ENCODE measurements around the gene TDRKH. TPM values are rescaled to one million over a fixed set of nuclear protein-coding genes. Genes with fewer than 3 reads are reported as not detected.

Gene TDRKH, protein sequence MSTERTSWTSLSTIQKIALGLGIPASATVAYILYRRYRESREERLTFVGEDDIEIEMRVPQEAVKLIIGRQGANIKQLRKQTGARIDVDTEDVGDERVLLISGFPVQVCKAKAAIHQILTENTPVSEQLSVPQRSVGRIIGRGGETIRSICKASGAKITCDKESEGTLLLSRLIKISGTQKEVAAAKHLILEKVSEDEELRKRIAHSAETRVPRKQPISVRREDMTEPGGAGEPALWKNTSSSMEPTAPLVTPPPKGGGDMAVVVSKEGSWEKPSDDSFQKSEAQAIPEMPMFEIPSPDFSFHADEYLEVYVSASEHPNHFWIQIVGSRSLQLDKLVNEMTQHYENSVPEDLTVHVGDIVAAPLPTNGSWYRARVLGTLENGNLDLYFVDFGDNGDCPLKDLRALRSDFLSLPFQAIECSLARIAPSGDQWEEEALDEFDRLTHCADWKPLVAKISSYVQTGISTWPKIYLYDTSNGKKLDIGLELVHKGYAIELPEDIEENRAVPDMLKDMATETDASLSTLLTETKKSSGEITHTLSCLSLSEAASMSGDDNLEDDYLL
- 10 to 100 TPM; 26.3 to 29.3 TPM for total RNA-seq

DNA sequence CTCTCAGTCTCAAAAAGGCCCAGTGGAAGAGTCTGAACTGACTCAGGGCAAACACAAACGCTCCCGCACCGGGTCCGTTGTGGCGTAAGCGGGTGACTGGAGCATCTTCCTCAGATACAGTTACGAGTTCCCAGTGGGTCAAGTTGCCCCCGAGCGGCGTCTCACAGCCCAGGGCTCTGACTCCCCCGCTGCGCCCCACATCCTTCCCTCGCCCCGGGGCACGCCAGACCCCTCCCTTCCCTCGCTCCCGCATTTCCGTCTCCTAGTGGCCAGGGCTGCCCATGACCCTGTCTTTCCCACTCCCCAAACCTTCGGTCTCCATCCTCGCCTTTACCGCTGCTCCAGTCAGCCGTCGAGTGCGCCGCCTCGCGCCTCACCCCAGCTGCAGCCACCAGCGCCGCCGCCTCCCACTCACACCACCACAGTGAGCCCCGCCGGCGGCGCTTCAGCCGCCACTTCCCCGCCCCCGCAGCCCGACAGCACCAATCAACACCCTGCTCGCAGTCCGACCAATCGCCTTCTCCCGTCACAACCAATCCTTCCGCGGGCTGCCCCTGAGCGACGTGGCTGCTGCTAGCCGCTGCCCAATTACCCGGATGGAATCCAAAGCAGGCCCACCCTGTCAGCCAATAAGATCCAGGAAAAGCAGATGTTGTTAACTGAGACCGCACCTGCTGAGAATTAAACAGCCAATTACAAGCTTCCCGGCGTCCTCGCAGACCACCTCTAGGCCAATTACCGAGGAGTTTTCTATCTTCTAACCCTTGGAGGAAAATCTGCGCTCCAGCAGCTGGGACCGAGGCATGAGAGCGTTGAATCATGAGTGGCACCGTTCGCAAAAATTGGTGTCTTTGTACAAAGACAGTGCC, at the start of gene TDRKH:
Gene TDRKH, minus strand, starts transcription at position 430 of the 869 bp plus-strand sequence. CDS start 7,478 bp downstream, outside the sequence.
- H3K27me3 Mint-ChIP-seq (ENCODE audit: low read depth): no peaks in the 10 kb centered on the region
- H3K36me3 Mint-ChIP-seq (ENCODE audit: insufficient read depth in 2 of 2): peaks cover 3 to 4% of the 10 kb centered on the region in 2 donors
- H3K4me3 Mint-ChIP-seq: peak within 1 kb of the TSS; percentile 96 to 97
- DNase-seq (peak; percentile 99 to 100), ATAC-seq (replicated peaks in 1 of 2) (peak; percentile 96 to 97)
- H3K27ac Mint-ChIP-seq: peak within 1 kb of the TSS; percentile 80
- H3K9me3 Mint-ChIP-seq: no peaks in the 10 kb centered on the region
- peaks cover 36% of the 10 kb centered on the region for H3K4me1 Mint-ChIP-seq (ENCODE audit: low read depth)

DNA sequence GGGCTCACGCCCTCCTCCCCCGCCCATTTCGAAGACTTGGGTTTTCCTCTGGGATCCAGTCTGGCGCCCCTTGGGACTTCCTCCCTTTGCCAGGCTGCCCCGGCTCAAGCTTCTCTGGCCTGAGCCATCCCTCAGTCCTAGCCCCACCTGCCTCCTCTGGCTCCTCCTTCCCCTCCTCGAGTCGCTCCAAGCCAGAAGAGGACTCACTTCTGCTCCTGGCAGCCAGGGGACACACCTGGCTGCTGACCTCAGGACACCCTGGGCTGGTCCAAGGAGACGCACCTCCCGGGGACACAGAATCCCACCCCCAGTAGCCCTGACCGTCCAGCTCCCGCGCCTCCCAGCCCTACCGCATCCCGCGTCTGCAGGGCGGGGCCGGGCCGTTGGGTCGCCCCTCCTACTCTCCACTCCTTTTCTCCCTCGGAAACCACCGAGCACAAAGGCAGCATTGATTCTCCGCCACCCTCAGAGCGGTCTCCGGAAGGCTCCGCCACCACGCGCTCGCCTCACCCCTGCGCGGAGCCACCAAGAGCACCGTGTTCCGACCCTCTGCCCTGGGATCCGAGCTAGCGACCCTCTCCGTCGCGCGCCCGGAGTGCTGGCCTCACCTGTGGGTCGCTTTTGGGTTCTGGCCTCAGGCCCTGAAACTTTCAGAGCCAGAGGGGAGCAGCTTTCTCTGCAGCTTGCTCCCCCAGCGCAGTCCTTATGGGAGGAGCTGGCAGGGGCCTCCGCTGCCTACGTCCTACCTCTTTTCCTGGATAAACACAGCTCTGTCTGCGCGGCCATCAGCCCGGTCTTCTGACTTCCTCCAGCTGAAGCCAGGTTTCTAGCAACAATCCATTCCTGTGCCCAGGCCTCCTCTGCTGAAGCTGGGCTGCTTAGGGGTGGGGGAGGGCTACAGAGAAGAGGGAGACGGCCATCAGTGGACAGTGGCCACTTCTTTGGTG, 49.4 kb upstream of the TDRKH start, which contains the start of gene C2CD4D:
Gene C2CD4D, minus strand, starts transcription at position 364 of the 947 bp plus-strand sequence. CDS start 831 bp downstream, outside the sequence.
- peak within 1 kb of the TSS; percentile 88 to 97 for H3K4me3 Mint-ChIP-seq
- peak within 1 kb of the TSS; percentile 80 for H3K27ac Mint-ChIP-seq
- peaks cover 37% of the 10 kb centered on the region for H3K4me1 Mint-ChIP-seq (ENCODE audit: low read depth)
- DNase-seq (peak; percentile 78 to 84), ATAC-seq (replicated peaks in 1 of 2) (peak; percentile 74 to 77)
- H3K9me3 Mint-ChIP-seq: no peaks in the 10 kb centered on the region
- H3K36me3 Mint-ChIP-seq (ENCODE audit: insufficient read depth in 2 of 2): peaks cover 4 to 6% of the 10 kb centered on the region in 2 donors
- H3K27me3 Mint-ChIP-seq (ENCODE audit: low read depth): no peaks in the 10 kb centered on the region

DNA sequence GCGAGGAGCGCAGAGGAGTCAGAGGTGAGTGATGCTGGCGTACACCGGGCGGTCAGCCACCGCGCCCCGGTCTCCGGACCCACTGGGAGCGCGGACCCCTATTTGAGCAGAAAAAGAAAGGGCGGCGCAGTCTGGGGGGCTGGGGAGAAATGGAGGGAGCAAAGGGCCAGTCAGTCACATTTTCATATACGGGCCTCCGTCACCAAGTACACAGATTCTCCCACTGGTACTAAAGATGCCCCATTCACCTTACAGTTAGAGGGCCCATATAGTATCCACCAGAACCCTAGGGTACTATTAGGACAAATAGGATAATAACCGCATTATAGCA, 48.7 kb upstream of the TDRKH start:
- Mint-ChIP-seq H3K4me1 (ENCODE audit: low read depth) (peaks cover 44% of the 10 kb centered on the region), H3K27me3 (ENCODE audit: low read depth) (no peaks in the 10 kb centered on the region), H3K9me3 (no peaks in the 10 kb centered on the region), H3K4me3 (peak overlapping the region; percentile 88 to 97), H3K27ac (peak overlapping the region; percentile 77), H3K36me3 (ENCODE audit: insufficient read depth in 2 of 2) (peaks cover 4 to 5% of the 10 kb centered on the region in 2 donors)
- DNase-seq: no peak
- ATAC-seq (replicated peaks in 1 of 2): no peak

DNA sequence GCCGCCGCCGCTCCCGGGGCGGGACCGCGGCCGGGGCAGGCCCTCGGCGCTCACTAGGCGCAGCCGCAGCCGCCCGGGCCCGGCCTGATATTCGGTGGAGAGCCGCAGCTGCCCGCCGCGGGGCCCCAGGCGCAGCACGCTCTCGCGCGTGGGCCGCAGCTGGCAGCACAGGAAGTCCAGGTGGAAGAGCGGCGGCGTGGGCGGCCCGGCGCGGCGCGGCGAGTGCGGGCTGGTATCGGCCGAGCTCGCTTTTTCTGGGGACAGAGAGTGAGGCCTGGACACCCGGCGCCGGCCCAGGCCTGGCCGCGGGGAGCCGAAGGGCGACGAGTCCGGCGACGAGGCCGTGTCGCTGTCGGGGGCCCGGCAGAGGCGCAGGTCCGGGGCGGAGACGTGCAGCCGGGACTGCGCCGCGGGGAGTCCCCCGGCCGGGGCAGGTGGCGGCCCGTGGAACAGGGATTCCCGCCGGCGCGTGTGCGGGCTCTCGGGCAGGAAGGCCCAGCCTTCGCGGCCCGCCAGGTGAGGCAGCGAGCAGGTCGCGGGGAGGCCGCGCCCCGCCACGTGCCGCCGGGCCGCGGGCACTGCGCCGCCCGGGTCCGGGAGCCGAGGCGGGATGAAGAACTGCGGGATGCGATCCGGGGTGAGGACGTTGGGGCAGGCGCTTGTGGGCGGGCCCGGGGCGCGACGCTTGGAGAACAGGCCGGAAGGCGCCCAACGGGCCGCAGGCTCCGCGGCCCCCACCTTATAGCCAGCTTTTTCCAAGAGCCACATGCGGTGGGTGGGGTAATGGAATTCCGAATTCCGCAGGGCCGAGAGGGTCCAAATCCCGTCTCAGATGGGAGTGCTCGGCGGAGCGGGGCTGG, 48.2 kb upstream of the TDRKH start:
- Mint-ChIP-seq H3K4me1 (ENCODE audit: low read depth) (peaks cover 50% of the 10 kb centered on the region), H3K36me3 (ENCODE audit: insufficient read depth in 2 of 2) (peaks cover 4 to 5% of the 10 kb centered on the region in 2 donors), H3K9me3 (no peaks in the 10 kb centered on the region), H3K27me3 (ENCODE audit: low read depth) (no peaks in the 10 kb centered on the region), H3K4me3 (peak overlapping the region; percentile 97 to 98), H3K27ac (peak overlapping the region; percentile 77)
- peak; percentile 69 to 74 for DNase-seq
- peak; percentile 41 to 42 for ATAC-seq (replicated peaks in 1 of 2)

DNA sequence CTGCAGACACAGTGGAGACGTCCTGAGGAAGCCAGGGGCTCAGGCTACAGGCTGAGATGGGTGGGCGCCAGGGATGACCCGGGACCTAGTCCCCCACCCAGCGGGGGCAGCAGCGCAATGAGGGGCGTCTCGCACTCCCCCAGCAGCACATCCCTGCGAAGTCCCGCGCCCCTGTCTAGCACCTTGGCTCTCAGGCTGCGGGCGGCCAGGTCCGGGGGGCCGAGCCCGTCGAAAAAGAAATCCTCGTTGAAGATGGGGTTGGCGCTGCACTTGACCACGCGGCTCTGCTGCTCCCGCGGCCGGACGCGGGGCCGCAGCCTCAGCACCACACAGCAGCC, 47.6 kb upstream of the TDRKH start:
- DNase-seq: no peak
- no peaks in the 10 kb centered on the region for H3K27me3 Mint-ChIP-seq (ENCODE audit: low read depth)
- H3K9me3 Mint-ChIP-seq: no peaks in the 10 kb centered on the region
- peak in 1 of 2 donors; percentile 0 for ATAC-seq (replicated peaks in 1 of 2)
- peaks cover 56% of the 10 kb centered on the region for H3K4me1 Mint-ChIP-seq (ENCODE audit: low read depth)
- peak overlapping the region; percentile 96 for H3K27ac Mint-ChIP-seq
- H3K36me3 Mint-ChIP-seq (ENCODE audit: insufficient read depth in 2 of 2): peaks cover 4 to 5% of the 10 kb centered on the region in 2 donors
- H3K4me3 Mint-ChIP-seq: peak overlapping the region; percentile 97 to 98

DNA sequence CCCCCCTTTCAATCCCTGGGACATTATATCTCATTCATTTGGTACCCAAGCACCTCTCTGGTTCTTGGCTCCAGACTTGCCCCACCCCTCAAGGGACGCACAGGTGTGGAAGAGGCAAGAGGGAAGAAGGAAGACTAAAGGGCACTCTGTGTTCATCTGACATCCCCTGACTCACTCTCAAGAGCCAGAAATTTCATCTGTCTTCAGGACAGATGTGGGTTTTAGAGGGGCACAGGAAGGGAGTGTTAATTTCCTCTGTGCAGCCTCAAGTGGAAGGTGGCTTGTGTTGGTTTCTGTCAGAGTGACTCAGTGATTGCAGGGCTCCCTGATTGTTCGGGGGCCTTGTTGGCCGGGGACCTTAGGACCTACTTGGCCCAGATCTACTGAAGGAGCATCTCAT, 46.9 kb upstream of the TDRKH start:
- peak overlapping the region; percentile 96 for H3K27ac Mint-ChIP-seq
- H3K9me3 Mint-ChIP-seq: no peaks in the 10 kb centered on the region
- no peaks in the 10 kb centered on the region for H3K27me3 Mint-ChIP-seq (ENCODE audit: low read depth)
- peaks cover 4 to 5% of the 10 kb centered on the region in 2 donors for H3K36me3 Mint-ChIP-seq (ENCODE audit: insufficient read depth in 2 of 2)
- peaks cover 63% of the 10 kb centered on the region for H3K4me1 Mint-ChIP-seq (ENCODE audit: low read depth)
- peak in 1 of 2 donors; percentile 54 for DNase-seq
- peak; percentile 36 to 54 for ATAC-seq (replicated peaks in 1 of 2)
- H3K4me3 Mint-ChIP-seq: peak overlapping the region; percentile 97 to 98

DNA sequence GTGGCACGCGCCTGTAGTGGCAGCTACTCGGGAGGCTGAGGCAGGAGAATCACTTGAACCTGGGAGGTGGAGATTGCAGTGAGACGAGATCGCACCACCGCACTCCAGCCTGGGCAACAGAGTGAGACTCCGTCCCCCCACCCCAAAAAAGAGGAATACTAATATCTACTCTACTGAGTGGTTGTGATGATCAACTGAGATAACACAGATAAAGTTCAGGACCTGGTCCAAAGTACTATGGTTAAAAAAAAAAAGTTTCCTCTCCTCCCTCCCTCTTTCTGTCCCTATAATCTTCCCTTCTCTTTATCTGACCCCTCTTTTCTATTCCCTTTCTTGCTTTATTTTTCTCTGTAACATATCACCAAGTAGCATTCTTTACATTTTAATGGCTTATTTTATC, 45.3 kb upstream of the TDRKH start:
- Mint-ChIP-seq H3K27ac (no peak overlapping the region), H3K36me3 (ENCODE audit: insufficient read depth in 2 of 2) (peaks cover under 1 to 2% of the 10 kb centered on the region in 2 donors), H3K9me3 (no peaks in the 10 kb centered on the region), H3K4me1 (ENCODE audit: low read depth) (peaks cover 74% of the 10 kb centered on the region), H3K27me3 (ENCODE audit: low read depth) (no peaks in the 10 kb centered on the region), H3K4me3 (no peak overlapping the region)
- DNase-seq: no peak
- ATAC-seq (replicated peaks in 1 of 2): no peak

DNA sequence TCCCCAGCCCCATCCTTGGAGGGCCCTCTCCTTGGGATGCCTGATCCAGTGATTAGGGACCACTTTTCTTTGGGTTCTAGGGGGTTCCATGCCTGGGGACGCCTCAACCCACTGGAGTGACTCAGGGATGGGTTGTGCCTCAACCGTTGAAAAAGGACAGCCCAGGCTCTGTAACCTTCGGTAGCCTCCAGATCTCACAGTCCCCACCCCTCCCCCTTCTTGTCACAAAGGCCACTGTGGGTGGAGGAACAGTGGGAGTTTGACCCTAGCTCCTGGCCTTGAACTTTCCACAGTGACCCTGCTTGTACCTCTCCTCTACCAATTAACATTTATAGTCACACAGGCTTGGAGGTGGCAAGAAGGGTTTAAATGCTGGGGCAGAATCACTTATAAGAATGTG, 43.9 kb upstream of the TDRKH start:
- H3K36me3 Mint-ChIP-seq (ENCODE audit: insufficient read depth in 2 of 2): no peaks in the 10 kb centered on the region
- peaks cover 74% of the 10 kb centered on the region for H3K4me1 Mint-ChIP-seq (ENCODE audit: low read depth)
- no peak for DNase-seq
- no peaks in the 10 kb centered on the region for H3K9me3 Mint-ChIP-seq
- H3K4me3 Mint-ChIP-seq: no peak overlapping the region
- no peaks in the 10 kb centered on the region for H3K27me3 Mint-ChIP-seq (ENCODE audit: low read depth)
- ATAC-seq (replicated peaks in 1 of 2): no peak
- no peak overlapping the region for H3K27ac Mint-ChIP-seq

DNA sequence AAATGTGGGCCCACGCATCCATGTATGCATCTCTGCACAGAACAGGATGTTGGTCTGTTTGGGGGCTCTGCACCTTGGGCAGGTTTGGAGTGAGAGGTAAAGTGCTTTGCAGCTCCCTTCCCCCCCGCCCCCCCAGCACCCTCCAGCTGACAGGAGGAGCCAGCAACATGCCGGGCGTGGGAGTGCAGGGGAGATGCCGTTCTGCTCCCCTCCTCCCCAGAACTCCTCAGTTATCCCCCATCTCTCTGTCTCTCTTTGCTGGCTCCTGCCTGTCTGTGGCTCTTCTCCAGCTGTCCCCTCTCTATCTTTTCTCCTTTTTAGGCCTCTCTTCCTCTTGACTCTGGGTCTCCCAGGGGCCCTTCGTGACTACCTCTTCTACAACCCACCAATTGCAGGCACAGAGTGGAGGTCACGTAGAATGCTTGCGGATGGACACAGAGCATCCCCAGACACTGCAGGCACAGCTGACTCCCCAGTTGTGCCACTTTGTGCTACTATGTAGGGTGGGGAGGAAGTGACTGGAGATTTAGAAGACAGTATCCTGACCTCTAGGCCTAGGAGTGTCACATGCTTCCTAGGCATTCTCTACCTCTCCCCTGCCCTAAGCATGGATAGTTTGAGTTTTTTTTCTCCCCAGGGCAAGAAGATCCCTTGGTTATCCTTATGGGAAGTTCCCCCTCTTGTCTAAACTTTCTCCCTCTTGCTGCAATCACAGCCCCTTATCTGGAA, 43.0 kb upstream of the TDRKH start:
- H3K27me3 Mint-ChIP-seq (ENCODE audit: low read depth): no peaks in the 10 kb centered on the region
- ATAC-seq (replicated peaks in 1 of 2): no peak
- no peak for DNase-seq
- no peaks in the 10 kb centered on the region for H3K9me3 Mint-ChIP-seq
- H3K4me3 Mint-ChIP-seq: peak overlapping the region; percentile 29 to 71
- peak overlapping the region; percentile 2 for H3K27ac Mint-ChIP-seq
- H3K36me3 Mint-ChIP-seq (ENCODE audit: insufficient read depth in 2 of 2): no peaks in the 10 kb centered on the region
- peaks cover 83% of the 10 kb centered on the region for H3K4me1 Mint-ChIP-seq (ENCODE audit: low read depth)

DNA sequence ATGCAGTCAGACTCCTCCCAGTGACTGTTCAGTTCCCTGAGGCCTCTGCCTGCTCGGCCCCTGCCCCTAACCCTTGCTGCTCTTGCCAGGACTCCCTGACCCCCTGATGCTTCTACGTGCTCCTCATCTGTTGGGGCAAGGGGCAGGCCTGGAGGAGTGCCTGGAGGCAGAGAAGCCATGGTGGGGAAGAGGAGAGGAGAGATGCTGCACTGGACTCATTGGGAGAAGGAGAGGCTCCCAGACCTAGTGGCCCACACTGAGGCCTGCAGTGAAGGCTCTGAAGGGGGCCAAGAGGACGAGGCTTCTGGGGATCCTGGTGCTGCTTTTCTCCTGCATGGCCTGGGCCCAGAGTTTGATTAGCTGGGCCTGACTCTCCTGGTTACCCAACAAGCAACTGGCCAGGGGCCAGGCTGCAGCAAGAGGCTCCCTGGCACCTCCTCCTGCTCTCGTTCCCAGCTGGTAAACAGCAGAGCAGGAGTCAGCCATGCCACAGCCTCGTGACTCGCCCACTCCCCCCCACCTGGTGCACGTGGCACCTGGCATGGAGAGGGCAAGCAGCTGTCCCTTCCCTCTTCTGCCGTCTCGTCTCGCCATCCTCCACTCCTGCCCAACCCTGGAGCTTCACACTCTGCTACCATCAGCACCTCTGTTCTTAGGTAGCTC, 42.1 kb upstream of the TDRKH start:
- no peak for DNase-seq
- Mint-ChIP-seq H3K36me3 (ENCODE audit: insufficient read depth in 2 of 2) (no peaks in the 10 kb centered on the region), H3K9me3 (no peaks in the 10 kb centered on the region), H3K27ac (no peak overlapping the region), H3K27me3 (ENCODE audit: low read depth) (no peaks in the 10 kb centered on the region), H3K4me1 (ENCODE audit: low read depth) (peaks cover 87% of the 10 kb centered on the region), H3K4me3 (peak overlapping the region in 1 of 2 donors; percentile 71)
- ATAC-seq (replicated peaks in 1 of 2): no peak

DNA sequence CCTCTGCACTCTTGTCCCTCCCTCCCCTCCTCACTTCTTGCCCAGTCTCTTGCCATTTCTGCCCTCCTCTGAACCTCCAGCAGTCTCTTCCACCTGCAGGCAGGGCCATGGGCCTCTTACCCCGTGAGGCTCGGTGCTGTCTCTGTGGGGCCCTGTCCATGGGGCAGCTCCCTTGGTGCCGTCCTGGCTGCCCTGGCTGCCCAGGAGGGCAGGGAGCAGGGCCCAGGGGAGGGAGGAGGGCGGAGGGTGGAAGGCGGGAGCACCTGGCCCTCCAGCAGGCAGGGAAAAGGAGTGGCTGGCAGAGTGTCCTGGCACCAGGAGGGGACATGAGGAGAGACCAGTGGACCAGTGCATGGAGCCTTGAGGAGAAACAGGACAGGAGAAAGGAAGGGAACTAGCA, 41.3 kb upstream of the TDRKH start, which contains the start of gene RORC:
Gene RORC, minus strand, starts transcription at position 198 of the 400 bp plus-strand sequence. Its CDS starts 38 bp downstream, at position 160.
- no peaks in the 10 kb centered on the region for H3K27me3 Mint-ChIP-seq (ENCODE audit: low read depth)
- no peaks in the 10 kb centered on the region for H3K9me3 Mint-ChIP-seq
- peaks cover 85% of the 10 kb centered on the region for H3K4me1 Mint-ChIP-seq (ENCODE audit: low read depth)
- ATAC-seq (replicated peaks in 1 of 2) (no peak), DNase-seq (no peak)
- peak within 1 kb of the TSS; percentile 71 to 82 for H3K4me3 Mint-ChIP-seq
- peak within 1 kb of the TSS; percentile 55 for H3K27ac Mint-ChIP-seq
- H3K36me3 Mint-ChIP-seq (ENCODE audit: insufficient read depth in 2 of 2): no peaks in the 10 kb centered on the region

Data from activated T-cell treated with anti-CD3 and anti-CD28 coated beads, Interleukin-2, amount 50 U/mL, for 72 hours (primary cell).